Esophagus mucosa (tissue), 1 donor: ENCODE results near the gene ZNF500. TPM values are rescaled to one million over a fixed set of nuclear protein-coding genes. Genes with fewer than 3 reads are reported as not detected.
A peak's percentile ranks its signal among the peaks of the same experiment; 100 is the strongest.

Experiments used
- ATAC-seq: fragments of 200-7000 bp; cut with Tn5 transposase; one replicate; pipeline ENCODE4 v1.9.1; 2020
- total RNA-seq: library from RNA; stranded (reverse); gene quantifications from one replicate; pipeline ENCODE4 v1.2.4, GENCODE V29; 2023
- donor health status: DM: yes; HTN: yes; CAD: no.

Gene ZNF500
- total RNA-seq, 1 donor from 2014 or later, result 5.2 TPM

DNA sequence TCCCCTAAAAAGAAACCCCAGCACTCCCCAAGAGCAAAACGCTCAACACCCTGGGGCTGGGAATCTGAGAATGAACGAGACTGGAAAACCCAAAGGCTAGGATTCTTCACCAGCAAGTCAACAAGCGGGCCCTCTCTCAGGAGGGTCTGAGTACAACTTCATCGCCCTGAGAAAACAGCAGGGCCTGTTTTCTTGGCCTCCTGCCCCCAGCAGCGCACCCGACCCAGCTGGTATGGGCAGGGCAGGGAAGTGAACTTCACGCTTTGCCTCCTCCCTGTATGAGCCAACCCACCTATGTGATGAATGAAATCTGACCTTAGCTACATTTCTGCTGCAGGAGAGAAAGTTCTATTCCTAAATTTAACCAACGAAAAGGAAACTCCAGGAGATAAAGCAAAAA is 62.5 kb downstream of the ZNF500 start:
- ATAC-seq, result no peak

DNA sequence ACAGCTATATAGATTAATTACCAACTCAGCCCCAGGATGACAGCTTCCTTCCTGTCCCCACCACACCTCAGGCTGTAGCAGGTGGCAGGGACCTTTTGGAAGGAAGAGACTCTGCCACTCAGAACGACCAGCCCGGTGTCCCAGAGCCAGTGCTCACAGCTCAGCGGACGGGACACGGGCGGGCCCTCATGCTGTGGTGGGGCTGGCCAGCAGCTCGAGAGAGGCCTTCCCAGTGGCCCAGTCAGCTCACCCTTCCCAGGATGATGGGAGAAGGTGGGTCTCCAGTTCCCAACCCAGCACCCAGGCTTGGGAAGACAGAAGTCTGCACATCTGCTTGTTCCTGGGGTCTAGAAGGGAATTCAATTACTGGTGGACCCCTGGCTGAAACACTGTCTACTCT is 63.1 kb downstream of the ZNF500 start:
- no peak for ATAC-seq

GRCh38 chr16:4702466-4702808 is 64.5 kb downstream of the ZNF500 start:
- ATAC-seq, result no peak

GRCh38 chr16:4701791-4702465 is 65.0 kb downstream of the ZNF500 start:
- ATAC-seq, result no peak

DNA sequence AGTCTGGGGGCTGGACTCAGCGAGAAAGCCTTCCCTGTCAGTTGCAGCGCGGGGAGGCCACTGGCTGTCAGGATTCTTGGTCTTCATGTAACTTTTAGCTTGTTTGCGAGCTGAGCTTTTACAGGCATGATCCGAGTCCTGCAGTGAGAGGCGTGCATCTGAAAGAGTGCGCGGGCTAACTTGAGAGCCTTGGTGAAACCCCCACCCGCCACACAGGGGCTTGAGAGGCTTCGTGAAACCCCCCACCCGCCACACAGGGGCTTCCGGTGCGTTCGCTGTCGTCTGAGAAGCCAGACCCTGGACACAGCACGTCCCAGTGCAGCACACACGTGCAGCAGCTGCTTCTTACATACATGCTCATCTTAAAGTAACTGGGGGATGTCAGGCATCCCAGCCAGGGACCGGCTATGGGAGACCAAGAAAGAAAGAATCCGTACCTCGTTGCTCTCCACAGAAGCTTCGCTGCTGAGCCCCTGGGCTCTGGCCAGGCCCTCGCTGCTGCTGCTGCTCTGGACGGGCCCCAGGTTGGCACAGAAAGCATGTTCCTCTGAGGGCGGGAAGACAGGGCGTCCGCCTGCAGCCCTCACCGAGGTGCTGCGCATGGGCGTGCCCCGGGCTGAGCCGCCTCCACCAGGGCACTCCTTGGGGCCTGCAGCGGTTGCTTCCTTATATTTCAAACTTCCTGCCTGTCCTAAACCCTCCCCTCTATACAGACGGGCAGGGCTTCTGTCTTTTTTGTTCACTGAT is 65.8 kb downstream of the ZNF500 start:
- peak; percentile 81 for ATAC-seq

- no peak for ATAC-seq
These were observed 66.5 kb downstream of the ZNF500 start for GRCh38 chr16:4700380-4700996.

GRCh38 chr16:4699046-4699556 is 67.9 kb downstream of the ZNF500 start:
- no peak for ATAC-seq

- ATAC-seq, result no peak
These were observed 68.5 kb downstream of the ZNF500 start for GRCh38 chr16:4698321-4699045.

Other genes with a start within 250 kb of the ZNF500 start
- 18.9 TPM for gene CDIP1, start 228.4 kb downstream of the ZNF500 start, total RNA-seq
- 0.04 TPM for gene C16orf96, start 210.8 kb downstream of the ZNF500 start, total RNA-seq
- 12.7 TPM for gene UBALD1, start 152.3 kb downstream of the ZNF500 start, total RNA-seq
- 19.2 TPM for gene MGRN1, start 142.3 kb downstream of the ZNF500 start, total RNA-seq
- 24.2 TPM for gene NUDT16L1, start 73.6 kb downstream of the ZNF500 start, total RNA-seq
- 8.1 TPM for gene ANKS3, start 32.9 kb downstream of the ZNF500 start, total RNA-seq
- 0.28 TPM for gene DNAAF8, start 32.6 kb downstream of the ZNF500 start, total RNA-seq
- gene SEPTIN12, start 21.2 kb upstream of the ZNF500 start, total RNA-seq, result not detected
- gene SMIM22, start 28.2 kb upstream of the ZNF500 start, total RNA-seq, result 12.9 TPM
- 21.3 TPM for gene ROGDI, start 35.5 kb upstream of the ZNF500 start, total RNA-seq
- gene GLYR1, start 80.1 kb upstream of the ZNF500 start, total RNA-seq, result 49.9 TPM
- 12.0 TPM for gene UBN1, start 80.3 kb upstream of the ZNF500 start, total RNA-seq
- gene PPL, start 170.0 kb upstream of the ZNF500 start, total RNA-seq, result 705 TPM
- gene SEC14L5, start 191.2 kb upstream of the ZNF500 start, total RNA-seq, result 1.2 TPM